NCI-H748 (cell line): ENCODE results near the gene USP17L10.
"Not testable (repeated sequence)": the region's sequence is repeated elsewhere in the genome, so short reads cannot be mapped to it uniquely, and the experiment has no call there.

Source experiments
- DNase-seq: peaks from one replicate; lab custom pipeline; 2025; ENCODE audit not compliant: unreplicated experiment; lab: John Stamatoyannopoulos, UW

USP17L10 gene

DNA sequence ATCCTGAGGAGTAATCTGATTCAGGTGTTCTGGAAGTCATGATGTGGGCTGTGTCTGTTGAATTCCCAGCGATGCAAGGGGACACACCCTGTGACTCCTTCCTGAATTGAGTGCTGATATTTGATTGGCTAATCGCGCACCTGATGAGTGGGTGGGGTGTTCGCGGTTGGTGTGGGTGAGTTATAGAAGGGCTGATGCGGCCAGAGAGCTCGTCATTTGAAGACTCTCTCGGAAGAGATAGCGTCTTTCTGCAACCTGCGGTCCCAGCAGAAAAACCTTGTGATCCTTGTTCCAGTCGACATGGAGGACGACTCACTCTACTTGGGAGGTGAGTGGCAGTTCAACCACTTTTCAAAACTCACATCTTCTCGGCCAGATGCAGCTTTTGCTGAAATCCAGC, at the start of gene USP17L10:
Gene USP17L10, plus strand, starts transcription at position 301 of the 400 bp plus-strand sequence. Its CDS starts 0 bp downstream, at position 301.
- not testable (repeated sequence) for DNase-seq

GRCh38 chr4:9165990-9166389, 44.5 kb upstream of the USP17L10 start:
- not testable (repeated sequence) for DNase-seq

DNA sequence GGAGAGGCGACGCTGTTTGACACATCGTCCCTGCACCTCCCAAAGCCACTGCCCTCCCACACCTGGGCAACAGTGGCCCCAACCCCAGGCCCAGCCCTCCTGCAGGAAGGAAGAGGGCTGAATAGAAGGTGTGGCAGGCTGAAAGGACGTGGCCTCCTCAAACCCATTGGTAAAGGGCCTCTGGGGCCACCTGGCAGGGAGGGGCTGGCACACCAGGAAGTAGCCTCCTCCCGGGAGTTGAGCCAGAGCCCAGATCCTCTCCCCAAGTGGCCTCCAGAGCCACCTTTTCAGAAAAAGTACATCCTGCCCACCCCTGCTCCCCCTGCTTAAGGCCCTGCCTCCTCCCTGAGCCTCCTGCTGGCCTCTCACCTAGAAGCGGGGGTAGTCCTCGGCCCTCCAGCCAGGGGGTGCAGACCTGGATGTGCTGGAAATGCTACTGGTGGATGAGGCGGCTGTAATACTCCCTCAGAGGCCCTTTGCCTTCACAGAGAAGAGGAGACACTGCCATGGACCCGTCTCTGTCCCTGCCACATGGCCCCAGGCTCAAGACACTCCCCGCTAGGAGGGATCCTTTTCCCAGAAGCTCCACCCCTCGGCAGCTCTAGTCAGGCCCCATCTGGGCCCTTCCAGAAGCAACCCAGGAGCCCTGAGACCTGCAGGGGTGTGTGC, 40.5 kb upstream of the USP17L10 start, which contains the start of gene FAM90A26:
Gene FAM90A26, plus strand, starts transcription at position 619 of the 669 bp plus-strand sequence. CDS start 2,764 bp downstream, outside the sequence.
- DNase-seq = not testable (repeated sequence)

- DNase-seq = not testable (repeated sequence)
These were observed 4.2 kb downstream of the USP17L10 start for GRCh38 chr4:9214701-9215100.

DNA sequence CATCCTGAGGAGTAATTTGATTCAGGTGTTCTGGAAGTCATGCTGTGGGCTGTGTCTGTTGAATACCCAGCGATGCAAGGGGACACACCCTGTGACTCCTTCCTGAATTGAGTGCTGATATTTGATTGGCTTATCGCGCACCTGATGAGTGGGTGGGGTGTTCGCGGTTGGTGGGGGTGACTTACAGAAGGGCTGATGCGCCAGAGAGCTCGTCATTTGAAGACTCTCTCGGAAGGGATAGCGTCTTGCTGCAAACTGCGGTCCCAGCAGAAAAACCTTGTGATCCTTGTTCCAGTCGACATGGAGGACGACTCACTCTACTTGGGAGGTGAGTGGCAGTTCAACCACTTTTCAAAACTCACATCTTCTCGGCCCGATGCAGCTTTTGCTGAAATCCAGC, 4.6 kb downstream of the USP17L10 start, which contains the start of gene USP17L11:
Gene USP17L11, plus strand, starts transcription at position 301 of the 400 bp plus-strand sequence. Its CDS starts 0 bp downstream, at position 301.
- not testable (repeated sequence) for DNase-seq

GRCh38 chr4:9219852-9220251, 9.4 kb downstream of the USP17L10 start, which contains the start of gene USP17L12:
Gene USP17L12, plus strand, starts transcription at chr4:9220152. Its CDS starts 0 bp downstream, at chr4:9220152.
- DNase-seq = not testable (repeated sequence)

GRCh38 chr4:9224596-9224995, 14.1 kb downstream of the USP17L10 start, which contains the start of gene USP17L13:
Gene USP17L13, plus strand, starts transcription at chr4:9224896. Its CDS starts 0 bp downstream, at chr4:9224896.
- not testable (repeated sequence) for DNase-seq

DNA sequence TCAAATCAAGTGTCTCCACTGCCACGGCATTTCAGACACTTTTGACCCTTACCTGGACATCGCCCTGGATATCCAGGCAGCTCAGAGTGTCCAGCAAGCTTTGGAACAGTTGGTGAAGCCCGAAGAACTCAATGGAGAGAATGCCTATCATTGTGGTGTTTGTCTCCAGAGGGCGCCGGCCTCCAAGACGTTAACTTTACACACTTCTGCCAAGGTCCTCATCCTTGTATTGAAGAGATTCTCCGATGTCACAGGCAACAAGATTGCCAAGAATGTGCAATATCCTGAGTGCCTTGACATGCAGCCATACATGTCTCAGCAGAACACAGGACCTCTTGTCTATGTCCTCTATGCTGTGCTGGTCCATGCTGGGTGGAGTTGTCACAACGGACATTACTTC, 19.8 kb downstream of the USP17L10 start:
- DNase-seq = not testable (repeated sequence)

DNA sequence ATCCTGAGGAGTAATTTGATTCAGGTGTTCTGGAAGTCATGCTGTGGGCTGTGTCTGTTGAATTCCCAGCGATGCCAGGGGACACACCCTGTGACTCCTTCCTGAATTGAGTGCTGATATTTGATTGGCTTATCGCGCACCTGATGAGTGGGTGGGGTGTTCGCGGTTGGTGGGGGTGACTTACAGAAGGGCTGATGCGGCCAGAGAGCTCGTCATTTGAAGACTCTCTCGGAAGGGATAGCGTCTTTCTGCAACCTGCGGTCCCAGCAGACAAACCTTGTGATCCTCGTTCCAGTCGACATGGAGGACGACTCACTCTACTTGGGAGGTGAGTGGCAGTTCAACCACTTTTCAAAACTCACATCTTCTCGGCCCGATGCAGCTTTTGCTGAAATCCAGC, 23.6 kb downstream of the USP17L10 start, which contains the start of gene USP17L15:
Gene USP17L15, plus strand, starts transcription at position 301 of the 400 bp plus-strand sequence. Its CDS starts 0 bp downstream, at position 301.
- DNase-seq = not testable (repeated sequence)

GRCh38 chr4:9238461-9238860, 28.0 kb downstream of the USP17L10 start:
- not testable (repeated sequence) for DNase-seq

DNA sequence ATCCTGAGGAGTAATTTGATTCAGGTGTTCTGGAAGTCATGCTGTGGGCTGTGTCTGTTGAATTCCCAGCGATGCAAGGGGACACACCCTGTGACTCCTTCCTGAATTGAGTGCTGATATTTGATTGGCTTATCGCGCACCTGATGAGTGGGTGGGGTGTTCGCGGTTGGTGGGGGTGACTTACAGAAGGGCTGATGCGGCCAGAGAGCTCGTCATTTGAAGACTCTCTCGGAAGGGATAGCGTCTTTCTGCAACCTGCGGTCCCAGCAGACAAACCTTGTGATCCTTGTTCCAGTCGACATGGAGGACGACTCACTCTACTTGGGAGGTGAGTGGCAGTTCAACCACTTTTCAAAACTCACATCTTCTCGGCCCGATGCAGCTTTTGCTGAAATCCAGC, 33.1 kb downstream of the USP17L10 start, which contains the start of gene USP17L17:
Gene USP17L17, plus strand, starts transcription at position 301 of the 400 bp plus-strand sequence. Its CDS starts 0 bp downstream, at position 301.
- not testable (repeated sequence) for DNase-seq

DNA sequence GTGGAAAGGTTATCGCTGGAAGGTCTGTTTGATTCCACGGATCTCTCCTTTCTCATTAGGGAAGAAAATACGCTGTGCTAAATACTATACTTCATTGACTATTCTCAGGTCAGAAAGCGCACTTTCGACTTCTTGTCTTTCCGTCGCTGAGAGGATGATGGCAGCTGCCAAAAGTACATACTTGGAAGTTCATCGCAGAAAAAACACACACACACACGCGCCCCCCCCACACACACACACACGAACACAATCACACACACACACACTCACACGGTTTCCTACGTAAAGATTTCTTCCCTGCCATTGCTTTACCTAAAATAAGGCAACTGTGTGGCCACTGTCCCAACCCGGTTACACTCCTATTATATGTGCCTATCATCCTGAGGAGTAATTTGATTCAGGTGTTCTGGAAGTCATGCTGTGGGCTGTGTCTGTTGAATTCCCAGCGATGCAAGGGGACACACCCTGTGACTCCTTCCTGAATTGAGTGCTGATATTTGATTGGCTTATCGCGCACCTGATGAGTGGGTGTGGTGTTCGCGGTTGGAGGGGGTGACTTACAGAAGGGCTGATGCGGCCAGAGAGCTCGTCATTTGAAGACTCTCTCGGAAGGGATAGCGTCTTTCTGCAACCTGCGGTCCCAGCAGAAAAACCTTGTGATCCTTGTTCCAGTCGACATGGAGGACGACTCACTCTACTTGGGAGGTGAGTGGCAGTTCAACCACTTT, 37.7 kb downstream of the USP17L10 start, which contains the start of gene USP17L18:
Gene USP17L18, plus strand, starts transcription at position 678 of the 728 bp plus-strand sequence. Its CDS starts 0 bp downstream, at position 678.
- not testable (repeated sequence) for DNase-seq

GRCh38 chr4:9253078-9253477, 42.6 kb downstream of the USP17L10 start, which contains the start of gene USP17L19:
Gene USP17L19, plus strand, starts transcription at chr4:9253378. Its CDS starts 0 bp downstream, at chr4:9253378.
- DNase-seq = not testable (repeated sequence)

- DNase-seq = not testable (repeated sequence)
These were observed 47.4 kb downstream of the USP17L10 start, which contains the start of gene USP17L20 for GRCh38 chr4:9257824-9258223. Gene USP17L20, plus strand, starts transcription at chr4:9258124. Its CDS starts 0 bp downstream, at chr4:9258124.
